NCI-H460 (cell line): ENCODE measurements around the gene S1PR4. TPM values are rescaled to one million over a fixed set of nuclear protein-coding genes. Genes with fewer than 3 reads are reported as not detected.
"Not testable (repeated sequence)": the region's sequence is repeated elsewhere in the genome, so short reads cannot be mapped to it uniquely, and the experiment has no call there.

ENCODE experiments used
- DNase-seq: peaks from one replicate; pipeline ENCODE4 v3.0.0-alpha.2; 2016; ENCODE audit warnings: low read depth; ENCODE audit errors: extremely low read depth
- total RNA-seq: library from RNA; depleted of rRNA; stranded (reverse); fragments of >200 nt; shearing (Covaris generic); gene quantifications from 2 replicates; pipeline ENCODE4 v1.2.3, GENCODE V29; 2014

Gene S1PR4
- total RNA-seq, 1 experiment from 2014 or later: 0.07 TPM

DNA sequence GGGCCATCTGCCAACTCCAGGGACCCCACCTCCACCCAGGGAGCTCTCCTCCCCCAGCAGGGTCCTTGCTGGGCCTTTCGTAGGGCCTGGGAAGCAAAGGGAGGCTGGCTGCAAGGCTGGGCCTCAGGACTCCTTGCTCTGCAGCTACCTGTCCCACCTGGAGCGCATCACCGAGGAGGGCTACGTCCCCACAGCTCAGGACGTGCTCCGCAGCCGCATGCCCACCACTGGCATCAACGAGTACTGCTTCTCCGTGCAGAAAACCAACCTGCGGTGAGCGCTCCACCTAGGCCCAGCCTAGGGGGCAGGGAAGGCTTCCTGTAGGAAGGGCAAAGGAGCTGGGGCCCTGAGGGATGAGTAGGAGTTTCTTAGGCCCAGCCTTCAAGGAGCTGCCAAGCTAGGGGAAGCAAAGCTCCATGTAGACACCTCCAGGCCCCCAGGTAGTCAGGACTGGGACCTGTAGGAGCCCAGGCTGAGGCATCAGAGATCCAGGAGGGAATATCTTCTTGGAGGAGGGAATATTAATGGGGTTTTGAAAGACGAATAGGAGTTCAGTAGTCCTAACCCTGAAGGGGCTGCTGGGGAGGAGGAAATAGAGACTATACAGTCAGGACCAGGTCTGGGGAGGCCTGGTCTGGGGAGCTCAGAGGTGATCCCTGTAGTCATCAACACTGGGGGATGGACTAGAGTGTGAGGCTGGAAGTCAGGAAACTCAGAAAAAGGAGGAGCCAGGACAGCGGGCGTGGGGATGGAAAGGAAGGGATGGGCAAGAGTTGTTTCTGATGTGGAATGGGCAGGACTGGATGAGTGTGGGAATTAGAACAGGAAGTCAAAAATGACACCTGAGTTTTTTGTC, 26.8 kb upstream of the S1PR4 start:
- DNase-seq: no peak

DNA sequence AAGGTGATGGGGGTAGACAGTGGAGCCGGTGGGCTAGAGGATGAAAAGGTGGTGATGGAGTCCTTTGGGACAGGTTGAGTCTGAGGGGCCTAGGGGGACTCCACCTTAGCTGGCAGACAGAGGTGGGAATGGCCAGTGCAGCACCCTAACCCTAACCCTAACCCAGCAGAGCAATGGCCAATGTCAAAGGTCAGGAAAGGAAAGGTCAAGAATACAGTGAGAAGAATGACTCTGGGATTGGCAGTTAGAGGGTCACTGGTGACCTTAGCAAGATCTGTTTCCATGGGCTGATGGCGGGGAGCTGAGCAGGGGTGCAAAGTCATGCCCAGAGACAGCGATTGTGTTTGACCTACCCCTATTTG, 26.2 kb upstream of the S1PR4 start:
- DNase-seq: no peak

DNA sequence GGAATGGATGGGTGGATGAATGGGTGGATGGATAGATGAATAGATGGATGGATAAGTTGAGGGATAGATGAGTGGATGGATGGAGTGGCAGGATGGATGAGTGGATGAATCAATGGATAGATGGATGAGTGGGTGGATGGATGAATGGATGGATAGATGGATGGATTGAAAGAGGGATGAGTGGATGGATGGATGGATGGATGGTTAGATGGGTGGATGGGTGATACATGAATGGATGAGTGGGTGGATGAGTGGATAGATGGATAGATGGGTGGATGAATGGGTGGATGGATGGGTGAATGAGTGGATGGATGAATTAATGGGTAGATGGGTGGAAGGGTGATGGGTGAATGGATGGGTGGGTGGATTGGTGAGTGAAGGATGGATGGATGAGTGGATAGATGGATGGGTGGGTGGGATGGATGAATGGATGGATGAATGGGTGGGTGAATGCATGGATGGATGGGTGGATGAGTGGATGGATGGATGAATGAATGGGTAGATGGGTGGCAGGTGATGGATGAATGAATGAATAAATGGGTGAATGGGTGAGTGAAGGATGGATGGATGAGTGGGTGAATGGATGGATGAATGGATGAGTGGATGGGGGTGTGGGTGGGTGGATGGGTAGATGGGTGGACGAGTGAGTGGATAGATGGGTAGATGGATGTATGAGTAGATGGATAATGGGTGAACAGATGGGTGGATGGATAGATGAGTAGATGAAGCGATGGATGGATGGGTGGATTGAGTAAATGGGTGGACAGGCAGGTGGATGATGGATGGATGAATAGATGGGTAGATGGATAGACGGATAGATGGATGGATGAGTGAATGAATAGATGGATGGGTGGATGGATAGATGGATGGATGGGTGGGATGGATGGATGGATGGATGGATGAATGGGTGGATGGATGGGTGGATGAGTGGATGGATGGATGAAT, 25.0 kb upstream of the S1PR4 start:
- DNase-seq: no peak

DNA sequence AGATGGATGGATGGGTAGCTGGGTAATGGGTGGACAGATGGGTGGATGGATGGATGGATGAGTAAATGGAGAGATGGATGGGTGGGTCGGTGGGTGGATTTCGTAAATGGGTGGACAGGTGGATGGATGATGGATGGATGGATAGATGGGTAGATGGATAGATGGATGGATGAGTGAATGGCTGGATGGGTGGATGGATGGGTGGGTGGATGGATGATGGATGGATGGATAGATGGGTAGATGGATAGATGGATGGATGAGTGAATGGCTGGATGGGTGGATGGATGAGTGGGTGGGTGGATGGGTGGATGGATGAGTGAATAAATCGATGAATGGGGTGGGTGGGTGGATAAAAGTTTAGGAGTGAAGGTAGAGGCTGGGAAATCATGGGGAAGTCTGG, 24.1 kb upstream of the S1PR4 start:
- DNase-seq: not testable (repeated sequence)

DNA sequence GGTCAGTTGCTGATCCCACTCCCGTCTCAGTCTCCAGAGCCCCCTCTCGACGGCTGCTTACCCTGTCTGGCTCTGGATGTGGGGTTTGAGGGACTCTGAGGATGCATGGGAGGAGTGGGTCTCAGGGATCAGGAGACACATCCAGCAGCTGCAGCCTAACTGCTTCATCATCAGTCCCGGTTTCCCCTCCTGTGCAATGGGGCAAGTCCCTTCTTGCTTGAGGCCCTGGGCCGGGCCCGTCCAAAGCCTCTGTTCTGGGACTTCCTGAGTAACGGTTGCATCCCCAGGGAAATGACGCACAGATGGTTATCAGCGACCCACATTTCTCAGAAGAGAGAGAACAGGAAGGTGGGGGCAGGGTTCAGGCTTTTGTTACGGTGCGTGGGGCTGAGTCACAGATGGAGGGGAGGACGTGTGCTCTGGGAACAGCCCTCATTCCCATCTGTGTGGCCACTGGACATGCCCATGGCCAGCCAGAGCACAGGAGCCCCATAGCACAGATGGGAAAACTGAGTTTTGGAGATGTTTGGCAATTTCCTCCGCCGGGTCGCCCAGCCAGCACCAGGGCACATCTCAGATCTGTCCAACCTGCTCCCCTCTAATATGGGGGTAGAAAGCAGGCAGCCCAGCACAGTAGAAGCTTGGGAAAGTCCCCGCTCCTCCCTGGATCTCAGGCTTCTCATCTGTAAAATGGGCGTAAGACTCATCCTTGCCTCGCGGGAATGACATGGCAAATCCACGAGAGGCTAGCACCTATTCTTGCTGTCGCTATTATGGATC, 23.4 kb upstream of the S1PR4 start:
- peak; percentile 95 for DNase-seq

DNA sequence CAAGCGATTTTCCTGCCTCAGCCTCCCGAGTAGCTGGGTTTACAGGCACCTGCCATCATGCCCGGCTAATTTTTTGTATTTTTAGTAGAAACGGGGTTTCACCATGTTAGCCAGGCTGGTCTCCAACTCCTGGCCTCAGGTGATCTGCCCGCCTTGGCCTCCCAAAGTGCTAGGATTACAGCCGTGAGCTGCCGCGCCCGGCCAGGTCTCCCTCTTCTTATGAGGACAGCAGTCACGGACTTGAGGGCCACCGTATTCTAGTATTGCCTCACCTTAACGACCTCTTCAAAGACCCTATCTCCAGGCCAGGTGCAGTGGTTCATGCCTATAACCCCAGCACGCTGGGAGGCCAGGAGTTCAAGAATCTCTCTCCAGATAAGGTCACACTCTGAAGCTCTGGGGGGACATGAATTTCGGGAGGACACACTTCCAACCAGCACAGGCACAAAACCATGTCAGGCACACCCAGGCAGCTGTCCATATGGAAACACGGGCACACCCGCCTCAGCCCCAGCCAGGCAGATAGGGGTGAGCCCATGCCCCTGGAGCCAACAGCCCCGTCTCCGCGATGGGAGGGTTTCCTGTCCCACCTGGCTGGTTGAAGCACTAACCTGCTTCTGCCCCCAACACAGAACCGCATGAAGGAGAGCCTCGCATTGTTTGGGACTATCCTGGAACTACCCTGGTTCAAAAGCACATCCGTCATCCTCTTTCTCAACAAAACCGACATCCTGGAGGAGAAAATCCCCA, 21.3 kb upstream of the S1PR4 start:
- no peak for DNase-seq

DNA sequence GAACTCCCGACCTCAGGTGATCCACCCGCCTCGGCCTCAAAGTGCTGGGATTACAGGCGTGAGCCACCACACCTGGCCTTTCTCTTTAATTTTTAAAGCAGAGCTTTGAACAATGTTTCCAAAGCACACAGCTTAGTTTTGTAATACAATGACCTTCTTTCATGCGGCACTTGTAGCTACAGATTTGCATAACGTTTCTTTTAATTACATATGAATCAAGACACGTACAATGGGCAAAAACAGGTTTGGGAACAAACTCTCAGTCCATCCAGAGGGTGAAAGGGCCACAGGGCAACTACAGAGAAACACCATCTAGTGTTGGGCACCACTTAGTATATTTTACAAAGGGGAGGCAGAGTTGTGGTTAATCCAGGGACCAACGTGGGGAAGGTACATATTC, 19.0 kb upstream of the S1PR4 start:
- no peak for DNase-seq

DNA sequence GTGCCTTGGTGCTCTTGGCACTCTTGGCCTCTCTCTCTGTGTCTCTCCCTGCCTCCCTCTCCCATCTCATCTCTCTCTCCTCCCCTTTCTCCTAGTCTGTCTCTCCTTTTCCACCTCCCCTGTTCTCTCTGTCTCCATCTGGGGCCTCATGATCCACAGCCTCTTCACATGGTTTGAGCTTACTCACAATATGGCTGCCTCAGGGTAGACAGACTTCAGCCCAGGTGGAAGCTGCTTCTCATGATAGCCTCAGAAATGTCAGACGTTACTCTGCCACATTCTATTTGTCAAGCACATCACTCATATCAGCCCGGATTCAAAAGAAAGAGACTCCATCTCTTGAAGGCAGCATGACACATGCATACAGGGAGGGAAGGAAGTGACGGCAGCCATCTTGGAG, 18.4 kb upstream of the S1PR4 start:
- DNase-seq: no peak

DNA sequence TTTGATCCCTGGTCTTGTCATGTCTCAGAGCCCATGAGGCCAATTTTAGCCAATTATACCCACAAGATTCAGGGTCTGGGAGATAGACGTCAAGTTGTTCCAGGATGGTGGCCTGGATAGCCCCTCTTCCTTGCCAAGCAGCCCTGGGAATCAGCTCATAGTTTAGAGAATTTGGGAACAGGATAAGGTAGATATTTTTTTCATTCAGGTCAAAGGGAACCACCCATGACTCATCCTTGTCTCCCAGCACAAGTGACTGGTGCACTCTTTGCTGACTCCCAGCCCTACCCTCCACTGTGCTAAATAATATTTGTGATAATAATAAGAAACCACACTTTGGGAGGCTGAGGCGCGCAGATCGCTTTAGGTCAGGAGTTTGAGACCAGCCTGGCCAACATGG, 17.1 kb upstream of the S1PR4 start:
- DNase-seq: no peak

DNA sequence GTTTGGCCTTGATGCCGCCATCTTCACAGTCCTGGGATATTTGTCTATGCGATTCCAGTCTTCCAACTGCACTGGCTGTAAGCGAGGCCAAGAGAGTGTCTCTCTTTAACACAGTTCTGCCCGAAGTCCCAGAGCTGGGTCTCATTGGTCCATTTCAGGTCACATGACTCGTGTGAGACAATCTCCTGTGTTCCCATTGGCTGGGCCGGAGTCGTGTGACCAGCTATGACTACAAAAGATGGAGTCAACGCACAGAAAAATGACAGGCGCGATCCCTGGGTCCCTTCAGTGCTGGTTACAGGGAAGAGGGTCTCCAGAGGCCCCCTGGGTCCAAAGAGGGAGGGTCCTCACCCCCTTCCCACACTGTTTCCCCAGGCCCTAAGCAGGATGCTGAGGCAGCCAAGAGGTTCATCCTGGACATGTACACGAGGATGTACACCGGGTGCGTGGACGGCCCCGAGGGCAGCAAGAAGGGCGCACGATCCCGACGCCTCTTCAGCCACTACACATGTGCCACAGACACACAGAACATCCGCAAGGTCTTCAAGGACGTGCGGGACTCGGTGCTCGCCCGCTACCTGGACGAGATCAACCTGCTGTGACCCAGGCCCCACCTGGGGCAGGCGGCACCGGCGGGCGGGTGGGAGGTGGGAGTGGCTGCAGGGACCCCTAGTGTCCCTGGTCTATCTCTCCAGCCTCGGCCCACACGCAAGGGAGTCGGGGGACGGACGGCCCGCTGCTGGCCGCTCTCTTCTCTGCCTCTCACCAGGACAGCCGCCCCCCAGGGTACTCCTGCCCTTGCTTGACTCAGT, 15.9 kb upstream of the S1PR4 start:
- no peak for DNase-seq

DNA sequence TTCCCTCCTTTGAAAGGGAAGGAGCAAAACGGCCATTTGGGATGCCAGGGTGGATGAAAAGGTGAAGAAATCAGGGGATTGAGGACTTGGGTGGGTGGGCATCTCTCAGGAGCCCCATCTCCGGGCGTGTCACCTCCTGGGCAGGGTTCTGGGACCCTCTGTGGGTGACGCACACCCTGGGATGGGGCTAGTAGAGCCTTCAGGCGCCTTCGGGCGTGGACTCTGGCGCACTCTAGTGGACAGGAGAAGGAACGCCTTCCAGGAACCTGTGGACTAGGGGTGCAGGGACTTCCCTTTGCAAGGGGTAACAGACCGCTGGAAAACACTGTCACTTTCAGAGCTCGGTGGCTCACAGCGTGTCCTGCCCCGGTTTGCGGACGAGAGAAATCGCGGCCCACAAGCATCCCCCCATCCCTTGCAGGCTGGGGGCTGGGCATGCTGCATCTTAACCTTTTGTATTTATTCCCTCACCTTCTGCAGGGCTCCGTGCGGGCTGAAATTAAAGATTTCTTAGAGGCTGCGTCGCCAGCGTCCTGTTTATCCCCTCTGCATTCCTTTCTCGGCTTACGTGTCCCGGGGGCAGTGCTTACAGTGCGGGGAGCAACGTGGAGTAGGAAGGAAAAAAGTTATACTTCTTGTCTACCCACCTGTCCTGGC, 15.2 kb upstream of the S1PR4 start:
- DNase-seq: peak; percentile 58

DNA sequence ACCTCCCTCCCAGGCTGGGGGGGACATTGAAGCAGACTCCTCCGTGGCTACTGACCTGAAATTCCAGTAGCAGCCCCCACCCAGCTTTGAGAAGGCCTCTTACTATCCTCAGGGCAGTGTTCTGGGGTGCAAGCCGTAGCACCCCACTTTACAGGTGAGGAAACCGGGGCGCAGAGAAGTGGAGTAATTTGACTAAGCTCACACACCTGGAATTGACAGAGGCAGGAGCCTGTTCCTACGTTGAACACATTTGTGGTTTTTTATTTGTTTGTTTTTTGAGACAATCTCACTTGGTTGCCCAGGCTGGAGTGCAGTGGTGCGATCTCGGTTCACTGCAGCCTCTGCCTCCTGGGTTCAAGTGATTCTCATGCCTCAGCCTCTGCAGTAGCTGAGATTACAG, 14.6 kb upstream of the S1PR4 start:
- DNase-seq: no peak

DNA sequence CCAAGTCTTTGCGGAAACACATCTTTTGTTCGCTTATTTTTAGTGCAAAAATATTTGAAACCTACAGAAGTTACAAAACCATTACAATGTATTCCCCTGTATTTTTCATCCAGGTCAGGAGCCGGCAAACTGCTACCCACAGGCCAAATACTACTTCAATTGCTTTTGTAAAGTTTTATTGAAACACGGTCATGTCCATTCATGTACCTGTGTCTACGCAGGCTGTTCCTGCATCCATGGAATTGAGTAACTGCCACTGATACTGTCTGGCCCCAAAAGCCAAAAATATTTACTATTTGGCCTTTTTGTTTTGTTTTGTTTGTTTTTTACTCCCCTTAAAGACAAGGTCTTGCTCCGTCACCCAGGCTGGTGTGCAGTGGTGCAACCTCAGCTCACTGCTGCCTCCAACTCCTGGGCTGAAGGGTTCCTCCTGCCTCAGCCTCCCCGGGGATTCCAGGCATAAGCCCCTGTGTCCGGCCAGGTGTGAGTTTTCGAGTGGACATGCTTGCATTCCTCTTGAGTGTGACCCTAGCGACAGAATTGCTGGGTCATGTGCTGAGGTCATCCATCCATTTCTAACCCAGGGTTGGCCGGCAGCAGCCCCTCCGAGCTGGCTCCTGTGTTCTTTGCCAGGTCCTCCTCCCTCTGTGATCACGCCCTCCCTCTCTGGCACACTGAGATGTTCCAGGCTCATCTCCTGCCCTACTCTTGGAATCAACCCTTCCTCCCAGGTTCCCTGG, 10.9 kb upstream of the S1PR4 start:
- no peak for DNase-seq

DNA sequence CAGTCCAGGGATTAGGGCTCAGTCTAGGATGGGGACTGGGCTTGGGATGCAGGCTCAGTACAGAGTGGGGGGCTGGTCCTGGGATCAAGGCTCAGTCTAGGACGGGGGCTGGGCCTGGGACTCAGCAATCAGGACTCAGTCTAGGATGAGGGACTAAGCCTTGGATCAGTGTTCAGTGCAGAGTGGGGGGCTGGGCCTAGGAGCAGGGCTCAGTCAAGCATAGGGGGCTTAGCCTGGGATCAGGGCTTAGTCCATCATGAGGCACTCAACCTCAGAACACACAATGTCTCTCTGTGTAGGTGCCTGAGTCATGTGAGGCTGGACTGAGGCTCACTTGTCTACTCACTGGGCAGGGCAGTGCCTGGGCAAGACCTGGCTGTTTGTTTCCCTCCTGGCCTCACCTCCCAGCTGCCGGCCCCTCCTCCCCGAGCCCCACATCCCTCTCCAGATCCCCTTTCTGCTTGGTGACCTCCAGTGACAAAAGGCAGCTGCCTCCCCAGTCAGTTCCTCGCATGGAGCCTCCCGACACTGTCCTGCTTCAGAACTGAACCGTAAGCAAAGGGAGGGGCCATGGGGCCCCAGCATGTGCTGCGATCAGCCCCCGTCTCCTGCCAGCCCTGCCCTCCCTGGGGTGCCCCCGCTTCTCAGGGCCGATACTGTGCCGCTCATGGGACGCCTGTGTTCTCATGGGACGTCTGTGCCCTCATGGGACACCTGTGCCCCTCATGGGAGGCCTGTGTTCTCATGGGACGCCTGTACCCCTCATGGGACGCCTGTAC, 6.5 kb upstream of the S1PR4 start:
- DNase-seq: no peak

DNA sequence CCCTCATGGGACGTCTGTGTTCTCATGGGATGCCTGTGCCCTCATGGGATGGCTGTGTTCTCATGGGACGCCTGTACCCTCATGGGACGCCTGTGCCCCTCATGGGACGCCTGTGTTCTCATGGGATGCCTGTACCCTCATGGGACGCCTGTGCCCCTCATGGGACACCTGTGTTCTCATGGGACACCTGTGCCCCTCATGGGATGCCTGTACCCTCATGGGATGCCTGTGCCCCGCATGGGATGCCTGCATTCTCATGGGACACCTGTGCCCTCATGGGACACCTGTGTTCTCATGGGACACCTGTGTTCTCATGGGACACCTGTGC, 5.9 kb upstream of the S1PR4 start:
- DNase-seq: not testable (repeated sequence)

DNA sequence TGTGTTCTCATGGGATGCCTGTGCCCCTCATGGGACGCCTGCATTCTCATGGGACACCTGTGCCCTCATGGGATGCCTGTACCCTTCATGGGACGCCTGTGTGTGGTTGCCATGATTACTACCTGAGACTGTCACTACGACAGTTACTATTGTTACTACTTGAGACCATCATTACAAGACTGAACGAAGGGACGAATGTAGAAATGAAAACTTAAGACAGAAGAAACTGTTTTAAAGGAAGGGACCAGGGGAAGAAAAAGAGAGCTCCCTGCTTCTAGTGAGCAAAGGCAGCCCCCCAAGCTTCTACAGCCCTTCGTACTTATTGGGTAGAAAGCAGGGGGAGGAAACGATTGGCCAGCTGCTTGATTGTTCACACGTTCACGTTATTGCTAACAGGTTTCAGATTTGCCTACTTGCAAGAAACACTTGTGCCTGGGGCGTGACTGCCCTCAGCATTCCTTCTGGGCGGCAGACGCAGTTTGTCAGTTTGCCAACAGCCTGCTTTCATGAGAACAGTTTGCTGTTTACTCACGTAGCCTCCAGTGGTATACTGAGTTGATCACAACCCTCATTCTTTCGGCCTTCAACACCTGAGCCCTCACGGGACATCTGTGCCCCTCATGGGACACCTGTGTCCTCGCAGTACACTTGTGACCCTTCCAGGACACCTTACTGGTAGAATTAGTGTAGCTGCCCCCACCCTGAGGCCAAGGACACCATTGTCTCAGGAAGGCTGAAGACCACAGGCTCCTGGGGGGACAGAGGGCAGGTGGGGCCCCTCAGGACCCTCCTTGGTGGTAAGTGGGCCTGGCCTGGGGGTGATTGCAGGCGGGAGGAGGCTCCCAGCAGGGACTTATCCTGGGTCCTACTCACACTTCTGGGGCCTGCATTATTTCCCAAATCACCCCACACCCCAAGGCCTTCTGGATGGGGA, 2.5 kb upstream of the S1PR4 start:
- DNase-seq: peak; percentile 43
